Upper lobe of left lung (tissue), 4 donors: ENCODE results near the gene NOL6.

ENCODE experiments used
- CTCF ChIP-seq, 6 experiments: fragments of 450-650 bp in 4 of 6; fragments of 200-600 bp in 2 of 6; sonication (generic) in 2 of 6; IDR thresholded peaks; one replicate each; pipeline ENCODE4 v1.5.1; 2016 to 2019; ENCODE audit warnings: antibody characterized with exemption in 6 of 6
- EP300 ChIP-seq, 4 donors: sonication (generic); formaldehyde crosslinking; IDR thresholded peaks; one replicate each; pipeline ENCODE4 v1.5.1; 2017; ENCODE audit warnings: antibody characterized with exemption in 4 of 4, control low read depth in 2 of 4
- POLR2A ChIP-seq, 4 donors: fragments of 450-650 bp; IDR thresholded peaks; one replicate each; pipeline ENCODE4 v1.5.1; 2016 to 2017; ENCODE audit warnings: antibody characterized with exemption in 4 of 4, mild to moderate bottlenecking in 2 of 4
- POLR2AphosphoS5 ChIP-seq, 2 donors: sonication (generic); formaldehyde crosslinking; IDR thresholded peaks; one replicate each; pipeline ENCODE4 v1.5.1; 2017; ENCODE audit warnings: antibody characterized with exemption in 2 of 2

- TF ChIP-seq POLR2A (IDR thresholded peaks at IDR 0.05) (no peak), CTCF (IDR thresholded peaks at IDR 0.05) (no peak), POLR2AphosphoS5 (IDR thresholded peaks at IDR 0.05) (no peak), EP300 (IDR thresholded peaks at IDR 0.05) (no peak)
Measured at GRCh38 chr9:33459115-33459514, 14.6 kb downstream of the NOL6 start.
